ENCODE data around the gene BCAS3.

Gene BCAS3

DNA sequence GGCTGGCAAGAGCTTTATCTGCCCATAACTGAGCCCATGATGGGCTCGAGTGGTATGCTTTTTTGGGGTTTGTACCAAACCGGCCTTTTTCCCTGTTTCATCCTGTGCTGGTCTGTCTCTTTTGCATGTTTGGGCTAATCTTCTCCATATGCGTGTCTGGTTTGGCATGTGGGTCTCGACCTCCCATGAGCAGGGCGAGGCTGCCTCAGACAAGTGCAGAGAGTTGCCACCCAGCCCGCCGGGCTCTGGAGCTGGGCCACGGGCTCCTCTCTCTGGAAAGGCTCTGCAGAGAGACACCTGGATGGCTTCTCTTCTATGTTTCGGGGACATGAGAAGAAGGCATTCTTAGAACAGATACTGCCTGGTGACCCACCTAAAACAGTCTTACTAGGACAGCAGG, 654.2 kb downstream of the BCAS3 start:
- Histone ChIP-seq H3K27ac (peak overlapping the region; percentile 11), H3K27me3 (ENCODE audit: control insufficient read depth, insufficient read depth, low read length) (no peaks in the 10 kb centered on the region), H3K9ac (no peak overlapping the region), H3K36me3 (ENCODE audit: control insufficient read depth, insufficient read depth, low read length) (no peaks in the 10 kb centered on the region), H3K9me3 (ENCODE audit: control insufficient read depth, low read length) (no peaks in the 10 kb centered on the region), H2AFZ (no peak overlapping the region), H3K4me3 (ENCODE audit: low read depth, low read length) (no peak overlapping the region), H3K4me2 (ENCODE audit: low read length) (no peak overlapping the region), H3K4me1 (no peaks in the 10 kb centered on the region), H3K79me2 (no peaks in the 10 kb centered on the region)
- no peak for TF ChIP-seq CTCF (IDR thresholded peaks at IDR 0.05)

DNA sequence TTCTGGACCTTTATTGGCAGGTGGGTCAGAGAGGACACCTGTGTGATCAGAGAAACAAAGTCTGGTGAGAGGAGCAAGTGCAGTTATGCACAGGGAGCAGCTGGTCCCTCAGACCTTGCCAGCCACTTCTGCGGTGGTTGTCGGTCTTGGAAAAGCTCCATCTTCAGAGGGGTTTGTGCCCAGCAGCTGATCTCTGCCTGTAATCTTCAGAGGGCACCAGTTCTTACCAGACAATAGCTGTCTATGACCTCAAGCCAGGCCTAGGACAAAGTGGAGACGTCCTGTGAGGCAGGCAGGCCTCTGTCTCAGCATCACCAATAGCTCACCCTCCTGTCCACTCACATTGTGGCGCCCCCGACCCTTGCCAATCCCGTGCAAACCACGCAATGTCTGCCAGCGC, 655.5 kb downstream of the BCAS3 start:
- no peak overlapping the region for H3K4me2 ChIP-seq (ENCODE audit: low read length)
- no peaks in the 10 kb centered on the region for H3K9me3 ChIP-seq (ENCODE audit: control insufficient read depth, low read length)
- H2AFZ ChIP-seq, result no peak overlapping the region
- no peaks in the 10 kb centered on the region for H3K36me3 ChIP-seq (ENCODE audit: control insufficient read depth, insufficient read depth, low read length)
- TF ChIP-seq CTCF (IDR thresholded peaks at IDR 0.05), result no peak
- no peaks in the 10 kb centered on the region for H3K27me3 ChIP-seq (ENCODE audit: control insufficient read depth, insufficient read depth, low read length)
- H3K4me3 ChIP-seq (ENCODE audit: low read depth, low read length), result no peak overlapping the region
- H3K4me1 ChIP-seq, result no peaks in the 10 kb centered on the region
- no peaks in the 10 kb centered on the region for H3K79me2 ChIP-seq
- H3K27ac ChIP-seq, result no peak overlapping the region
- H3K9ac ChIP-seq, result no peak overlapping the region

DNA sequence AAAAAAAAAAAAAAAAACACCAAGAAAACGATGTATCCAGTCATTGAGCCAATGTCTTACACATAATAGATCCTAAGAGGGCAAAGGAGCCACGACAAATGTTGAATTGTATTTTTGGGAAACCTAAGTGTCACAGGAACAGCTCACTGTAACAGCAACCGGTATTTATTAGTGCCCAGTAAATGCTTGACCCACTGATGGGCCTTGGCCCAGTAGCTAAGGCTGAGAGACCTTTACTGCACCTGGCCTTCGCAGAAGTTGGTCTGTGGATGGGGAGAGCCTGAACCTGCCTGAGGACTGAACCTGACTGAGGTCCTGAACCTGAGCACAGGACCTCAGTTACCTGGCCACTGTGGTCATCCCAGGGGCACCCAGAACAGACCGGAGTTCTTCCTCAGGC, 657.0 kb downstream of the BCAS3 start:
- TF ChIP-seq CTCF (IDR thresholded peaks at IDR 0.05), result no peak
- Histone ChIP-seq H3K4me2 (ENCODE audit: low read length) (no peak overlapping the region), H3K79me2 (no peaks in the 10 kb centered on the region), H3K9me3 (ENCODE audit: control insufficient read depth, low read length) (no peaks in the 10 kb centered on the region), H3K36me3 (ENCODE audit: control insufficient read depth, insufficient read depth, low read length) (no peaks in the 10 kb centered on the region), H3K27ac (no peak overlapping the region), H3K4me1 (no peaks in the 10 kb centered on the region), H3K27me3 (ENCODE audit: control insufficient read depth, insufficient read depth, low read length) (no peaks in the 10 kb centered on the region), H2AFZ (no peak overlapping the region), H3K9ac (no peak overlapping the region), H3K4me3 (ENCODE audit: low read depth, low read length) (no peak overlapping the region)

GRCh38 chr17:61335105-61335844, 657.6 kb downstream of the BCAS3 start:
- no peaks in the 10 kb centered on the region for H3K79me2 ChIP-seq
- H3K4me2 ChIP-seq (ENCODE audit: low read length), result no peak overlapping the region
- H3K36me3 ChIP-seq (ENCODE audit: control insufficient read depth, insufficient read depth, low read length), result no peaks in the 10 kb centered on the region
- no peaks in the 10 kb centered on the region for H3K9me3 ChIP-seq (ENCODE audit: control insufficient read depth, low read length)
- no peak overlapping the region for H3K4me3 ChIP-seq (ENCODE audit: low read depth, low read length)
- H3K9ac ChIP-seq, result no peak overlapping the region
- H2AFZ ChIP-seq, result no peak overlapping the region
- H3K27ac ChIP-seq, result no peak overlapping the region
- no peak for TF ChIP-seq CTCF (IDR thresholded peaks at IDR 0.05)
- no peaks in the 10 kb centered on the region for H3K4me1 ChIP-seq
- H3K27me3 ChIP-seq (ENCODE audit: control insufficient read depth, insufficient read depth, low read length), result no peaks in the 10 kb centered on the region
